WTC11 (cell line): ENCODE data around the gene ADCY5. TPM values are rescaled to one million over a fixed set of nuclear protein-coding genes. Genes with fewer than 3 reads are reported as not detected.

Experiments
- ATAC-seq: fragments of 200-7000 bp; cut with Tn5 transposase; 2 replicates; pipeline ENCODE4 v1.10.0; 2021; ENCODE audit warnings: mild to moderate bottlenecking, moderate library complexity
- CTCF ChIA-PET: fragments of 300-600 bp; sonication (Branson Sonifier 250); formaldehyde crosslinking; loops from one replicate; lab custom pipeline; 2021; ENCODE audit warnings: antibody characterized with exemption; lab: Charles Lee
- POLR2A ChIA-PET: fragments of 350-600 bp; sonication (Branson Sonifier 250); formaldehyde crosslinking; loops from one replicate; lab custom pipeline; 2021; ENCODE audit warnings: antibody characterized with exemption; lab: Charles Lee
- DNase-seq: peaks from one replicate; pipeline ENCODE4 v3.0.0; 2021; ENCODE audit warnings: low spot score
- H3K27ac Mint-ChIP-seq: 2 replicates; pipeline ENCODE4 v1.8.0; 2021; ENCODE audit warnings: mixed read lengths
- H3K27me3 Mint-ChIP-seq: 2 replicates; pipeline ENCODE4 v1.8.0; 2021; ENCODE audit warnings: low read depth, mild to moderate bottlenecking, moderate library complexity, mixed read lengths
- H3K36me3 Mint-ChIP-seq: 2 replicates; pipeline ENCODE4 v1.8.0; 2021; ENCODE audit warnings: mixed read lengths
- H3K4me1 Mint-ChIP-seq: 2 replicates; pipeline ENCODE4 v1.8.0; 2022; ENCODE audit warnings: mixed read lengths
- H3K4me3 Mint-ChIP-seq: 2 replicates; pipeline ENCODE4 v1.8.0; 2021; ENCODE audit warnings: mild to moderate bottlenecking, moderate library complexity, mixed read lengths
- H3K9me3 Mint-ChIP-seq: 2 replicates; pipeline ENCODE4 v1.8.0; 2021; ENCODE audit warnings: mixed read lengths
- ELF4 ChIP-seq: sonication (generic); formaldehyde crosslinking; IDR thresholded peaks from 2 replicates; pipeline ENCODE4 v1.8.1; 2022; ENCODE audit warnings: low read depth, mild to moderate bottlenecking, moderate library complexity, missing genetic modification reagents
- ESRRA ChIP-seq: sonication (generic); formaldehyde crosslinking; IDR thresholded peaks from 2 replicates; pipeline ENCODE4 v1.8.1; 2022; ENCODE audit warnings: mild to moderate bottlenecking, missing genetic modification reagents, borderline replicate concordance
- GABPB1 ChIP-seq: sonication (generic); formaldehyde crosslinking; IDR thresholded peaks from 2 replicates; pipeline ENCODE4 v1.8.1; 2023; ENCODE audit warnings: mild to moderate bottlenecking, missing genetic modification reagents
- GRHL2 ChIP-seq: fragments of 250-450 bp; sonication (Bioruptor Pico); IDR thresholded peaks from 2 replicates; pipeline ENCODE4 v1.8.0; 2022; ENCODE audit warnings: mild to moderate bottlenecking, moderate library complexity; ENCODE audit not compliant: insufficient replicate concordance, severe bottlenecking
- MXD4 ChIP-seq: fragments of 250-450 bp; sonication (Bioruptor Pico); IDR thresholded peaks from 2 replicates; pipeline ENCODE4 v1.8.0; 2021; ENCODE audit warnings: mild to moderate bottlenecking, moderate library complexity, borderline replicate concordance
- NFATC4 ChIP-seq: fragments of 250-450 bp; sonication (Bioruptor Pico); IDR thresholded peaks from 2 replicates; pipeline ENCODE4 v1.9.0; 2021; ENCODE audit warnings: mild to moderate bottlenecking
- RORB ChIP-seq: fragments of 250-450 bp; sonication (Bioruptor Pico); IDR thresholded peaks from 2 replicates; pipeline ENCODE4 v1.9.0; 2021; ENCODE audit warnings: mild to moderate bottlenecking
- TEAD4 ChIP-seq: sonication (generic); formaldehyde crosslinking; IDR thresholded peaks from 2 replicates; pipeline ENCODE4 v1.8.0; 2022; ENCODE audit warnings: mild to moderate bottlenecking, missing genetic modification reagents
- ZBTB21 ChIP-seq: sonication (generic); formaldehyde crosslinking; IDR thresholded peaks from 2 replicates; pipeline ENCODE4 v1.8.1; 2023; ENCODE audit warnings: mild to moderate bottlenecking, missing genetic modification reagents, borderline replicate concordance
- ZNF232 ChIP-seq: sonication (generic); formaldehyde crosslinking; IDR thresholded peaks from 2 replicates; pipeline ENCODE4 v1.8.0; 2022; ENCODE audit warnings: mild to moderate bottlenecking, missing genetic modification reagents
- total RNA-seq: library from RNA; stranded (reverse); gene quantifications from 3 replicates; pipeline ENCODE4 v1.2.3, GENCODE V29; 2021
- TF ChIP-seq, protein P1 (sequence below): sonication (generic); formaldehyde crosslinking; conservative IDR thresholded peaks from 2 replicates; pipeline ENCODE4 v1.8.1; 2023; ENCODE audit warnings: mild to moderate bottlenecking, low read depth, missing genetic modification reagents, moderate library complexity
- TF ChIP-seq, protein P2 (sequence below): sonication (generic); formaldehyde crosslinking; IDR thresholded peaks from 2 replicates; pipeline ENCODE4 v1.8.1; 2022; ENCODE audit warnings: low read depth, missing genetic modification reagents, borderline replicate concordance
- TF ChIP-seq, protein P3 (sequence below): sonication (generic); formaldehyde crosslinking; IDR thresholded peaks from 2 replicates; pipeline ENCODE4 v1.8.1; 2023; ENCODE audit warnings: mild to moderate bottlenecking, moderate library complexity, missing genetic modification reagents
- TF ChIP-seq, protein P4 (sequence below): sonication (generic); formaldehyde crosslinking; IDR thresholded peaks from 2 replicates; pipeline ENCODE4 v1.8.1; 2022; ENCODE audit warnings: low read depth, mild to moderate bottlenecking, moderate library complexity, missing genetic modification reagents, borderline replicate concordance

The ADCY5 gene
- total RNA-seq, 1 experiment from 2014 or later = 23.5 TPM

DNA sequence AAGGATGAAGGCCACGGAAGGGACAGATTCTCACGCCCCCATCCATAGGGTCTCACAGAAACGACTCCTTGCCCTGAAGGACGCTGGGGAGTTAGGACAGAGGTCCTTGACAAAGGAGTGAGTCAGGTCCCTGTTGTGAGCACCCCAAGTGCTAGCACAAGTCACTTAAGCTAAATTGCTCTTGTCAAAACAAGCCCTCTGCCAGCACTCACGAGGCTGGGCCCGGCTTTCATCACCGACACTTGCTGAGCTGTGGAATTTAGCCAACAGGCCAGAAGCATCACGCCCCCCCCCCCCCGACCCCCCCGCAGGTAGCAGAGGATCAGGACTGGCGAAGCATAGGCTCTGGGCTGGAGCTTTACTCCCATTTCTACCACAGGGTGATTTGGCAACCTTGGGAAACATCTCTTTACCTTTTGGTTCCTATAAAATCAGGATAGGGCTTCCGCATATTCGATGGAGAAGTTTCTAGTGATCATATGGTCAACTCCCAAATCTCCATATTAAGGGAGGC lies 75.4 kb downstream of the ADCY5 start:
- Mint-ChIP-seq H3K36me3 (0 out of 2 replicates have a peak, but pooled peaks cover 4% of the 10 kb centered on the region), H3K27ac (no peak overlapping the region), H3K4me1 (no peaks in the 10 kb centered on the region), H3K4me3 (no peak overlapping the region), H3K9me3 (peaks cover 13% of the 10 kb centered on the region), H3K27me3 (no peaks in the 10 kb centered on the region)
- POLR2A ChIA-PET = no interaction called here
- no peak for ATAC-seq
- TF ChIP-seq ZNF232 (CRISPR knock-in tag) = no peak
- TF ChIP-seq, protein P1, sequence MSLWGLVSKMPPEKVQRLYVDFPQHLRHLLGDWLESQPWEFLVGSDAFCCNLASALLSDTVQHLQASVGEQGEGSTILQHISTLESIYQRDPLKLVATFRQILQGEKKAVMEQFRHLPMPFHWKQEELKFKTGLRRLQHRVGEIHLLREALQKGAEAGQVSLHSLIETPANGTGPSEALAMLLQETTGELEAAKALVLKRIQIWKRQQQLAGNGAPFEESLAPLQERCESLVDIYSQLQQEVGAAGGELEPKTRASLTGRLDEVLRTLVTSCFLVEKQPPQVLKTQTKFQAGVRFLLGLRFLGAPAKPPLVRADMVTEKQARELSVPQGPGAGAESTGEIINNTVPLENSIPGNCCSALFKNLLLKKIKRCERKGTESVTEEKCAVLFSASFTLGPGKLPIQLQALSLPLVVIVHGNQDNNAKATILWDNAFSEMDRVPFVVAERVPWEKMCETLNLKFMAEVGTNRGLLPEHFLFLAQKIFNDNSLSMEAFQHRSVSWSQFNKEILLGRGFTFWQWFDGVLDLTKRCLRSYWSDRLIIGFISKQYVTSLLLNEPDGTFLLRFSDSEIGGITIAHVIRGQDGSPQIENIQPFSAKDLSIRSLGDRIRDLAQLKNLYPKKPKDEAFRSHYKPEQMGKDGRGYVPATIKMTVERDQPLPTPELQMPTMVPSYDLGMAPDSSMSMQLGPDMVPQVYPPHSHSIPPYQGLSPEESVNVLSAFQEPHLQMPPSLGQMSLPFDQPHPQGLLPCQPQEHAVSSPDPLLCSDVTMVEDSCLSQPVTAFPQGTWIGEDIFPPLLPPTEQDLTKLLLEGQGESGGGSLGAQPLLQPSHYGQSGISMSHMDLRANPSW = no peak
- TF ChIP-seq GRHL2 (CRISPR knock-in tag) = no peak
- TF ChIP-seq, protein P2, sequence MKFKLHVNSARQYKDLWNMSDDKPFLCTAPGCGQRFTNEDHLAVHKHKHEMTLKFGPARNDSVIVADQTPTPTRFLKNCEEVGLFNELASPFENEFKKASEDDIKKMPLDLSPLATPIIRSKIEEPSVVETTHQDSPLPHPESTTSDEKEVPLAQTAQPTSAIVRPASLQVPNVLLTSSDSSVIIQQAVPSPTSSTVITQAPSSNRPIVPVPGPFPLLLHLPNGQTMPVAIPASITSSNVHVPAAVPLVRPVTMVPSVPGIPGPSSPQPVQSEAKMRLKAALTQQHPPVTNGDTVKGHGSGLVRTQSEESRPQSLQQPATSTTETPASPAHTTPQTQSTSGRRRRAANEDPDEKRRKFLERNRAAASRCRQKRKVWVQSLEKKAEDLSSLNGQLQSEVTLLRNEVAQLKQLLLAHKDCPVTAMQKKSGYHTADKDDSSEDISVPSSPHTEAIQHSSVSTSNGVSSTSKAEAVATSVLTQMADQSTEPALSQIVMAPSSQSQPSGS (CRISPR knock-in tag) = no peak
- no peak for TF ChIP-seq TEAD4 (CRISPR knock-in tag)
- DNase-seq = no peak
- CTCF ChIA-PET = interaction anchor here (0.6 to 2.7 kb wide), 7 partner anchors 7 to 303 kb away, joined by 3 to 32 read pairs (median 3); no protein-coding TSS in a partner anchor

DNA sequence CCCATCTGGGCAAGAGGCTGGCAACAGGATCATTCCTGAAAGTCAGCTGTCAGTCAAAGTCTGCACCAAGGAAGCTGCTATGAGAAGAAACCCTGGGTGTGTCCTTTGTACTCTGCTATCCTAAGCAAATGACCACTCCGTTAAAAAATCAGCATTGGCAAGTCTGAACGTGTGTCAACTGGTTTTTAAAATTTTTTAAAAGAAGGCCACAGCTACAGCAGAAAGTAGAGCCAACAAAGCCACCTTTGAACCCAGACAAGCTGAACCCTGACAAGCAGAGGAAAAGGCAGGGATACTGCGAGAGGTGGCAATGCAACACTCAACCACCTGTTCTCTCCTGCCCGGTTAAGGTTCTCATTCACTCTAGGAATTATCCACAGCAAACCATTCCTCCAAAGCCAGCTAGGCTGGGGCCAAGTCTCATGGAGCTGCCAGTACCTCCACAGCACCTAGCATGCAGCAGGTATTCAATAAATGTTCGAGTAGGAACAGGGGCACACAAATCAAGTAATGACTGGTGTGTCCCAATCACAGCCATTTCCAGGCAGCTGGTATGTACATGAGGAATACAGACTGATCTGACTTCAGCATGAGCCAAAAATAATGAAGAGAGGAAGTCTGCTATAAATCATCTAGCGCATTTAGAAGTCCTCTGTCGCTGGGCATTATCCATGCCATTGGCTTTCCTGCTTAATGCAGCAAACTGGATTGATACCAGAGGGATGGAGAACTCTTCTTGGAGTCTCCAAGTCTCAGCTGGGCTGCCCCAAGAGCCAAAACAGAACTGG lies 76.0 kb downstream of the ADCY5 start:
- TF ChIP-seq, protein P2 (CRISPR knock-in tag) = no peak
- TF ChIP-seq RORB (CRISPR knock-in tag) = no peak
- TF ChIP-seq ESRRA (CRISPR knock-in tag) = no peak
- TF ChIP-seq ELF4 (CRISPR knock-in tag) = no peak
- no peak for TF ChIP-seq NFATC4
- TF ChIP-seq, protein P3, sequence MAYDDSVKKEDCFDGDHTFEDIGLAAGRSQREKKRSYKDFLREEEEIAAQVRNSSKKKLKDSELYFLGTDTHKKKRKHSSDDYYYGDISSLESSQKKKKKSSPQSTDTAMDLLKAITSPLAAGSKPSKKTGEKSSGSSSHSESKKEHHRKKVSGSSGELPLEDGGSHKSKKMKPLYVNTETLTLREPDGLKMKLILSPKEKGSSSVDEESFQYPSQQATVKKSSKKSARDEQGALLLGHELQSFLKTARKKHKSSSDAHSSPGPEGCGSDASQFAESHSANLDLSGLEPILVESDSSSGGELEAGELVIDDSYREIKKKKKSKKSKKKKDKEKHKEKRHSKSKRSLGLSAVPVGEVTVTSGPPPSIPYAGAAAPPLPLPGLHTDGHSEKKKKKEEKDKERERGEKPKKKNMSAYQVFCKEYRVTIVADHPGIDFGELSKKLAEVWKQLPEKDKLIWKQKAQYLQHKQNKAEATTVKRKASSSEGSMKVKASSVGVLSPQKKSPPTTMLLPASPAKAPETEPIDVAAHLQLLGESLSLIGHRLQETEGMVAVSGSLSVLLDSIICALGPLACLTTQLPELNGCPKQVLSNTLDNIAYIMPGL (CRISPR knock-in tag) = no peak
- no peak for TF ChIP-seq MXD4
- TF ChIP-seq, protein P4, sequence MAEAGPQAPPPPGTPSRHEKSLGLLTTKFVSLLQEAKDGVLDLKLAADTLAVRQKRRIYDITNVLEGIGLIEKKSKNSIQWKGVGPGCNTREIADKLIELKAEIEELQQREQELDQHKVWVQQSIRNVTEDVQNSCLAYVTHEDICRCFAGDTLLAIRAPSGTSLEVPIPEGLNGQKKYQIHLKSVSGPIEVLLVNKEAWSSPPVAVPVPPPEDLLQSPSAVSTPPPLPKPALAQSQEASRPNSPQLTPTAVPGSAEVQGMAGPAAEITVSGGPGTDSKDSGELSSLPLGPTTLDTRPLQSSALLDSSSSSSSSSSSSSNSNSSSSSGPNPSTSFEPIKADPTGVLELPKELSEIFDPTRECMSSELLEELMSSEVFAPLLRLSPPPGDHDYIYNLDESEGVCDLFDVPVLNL (CRISPR knock-in tag) = no peak
- no peak for TF ChIP-seq GABPB1 (CRISPR knock-in tag)
- no peak for TF ChIP-seq ZBTB21 (CRISPR knock-in tag)
- TF ChIP-seq, all 79 proteins: peak for 0
- ChIA-PET CTCF (interaction anchor here (0.6 to 1.1 kb wide), 8 partner anchors 14 to 302 kb away, joined by 3 to 4 read pairs (median 3); no protein-coding TSS in a partner anchor), POLR2A (no interaction called here)
- ATAC-seq (no peak), DNase-seq (no peak)
- Mint-ChIP-seq H3K27me3 (no peaks in the 10 kb centered on the region), H3K36me3 (peaks cover 7% of the 10 kb centered on the region; the same call in 1 of the 2 replicates), H3K4me3 (no peak overlapping the region), H3K4me1 (no peaks in the 10 kb centered on the region), H3K9me3 (peaks cover 18% of the 10 kb centered on the region), H3K27ac (no peak overlapping the region)
